Epithelial cell of proximal tubule (primary cell): ENCODE results near the gene HTRA3. TPM values are rescaled to one million over a fixed set of nuclear protein-coding genes. Genes with fewer than 3 reads are reported as not detected.

Source experiments
- DNase-seq: peaks from one replicate; pipeline ENCODE4 v3.0.0-alpha.2; 2011; ENCODE audit warnings: low read depth
- H3K4me3 ChIP-seq: 2 replicates; pipeline ENCODE4 v1.5.1; 2011; ENCODE audit warnings: low read depth, mild to moderate bottlenecking, low read length
- CTCF ChIP-seq: conservative IDR thresholded peaks from 2 replicates; pipeline ENCODE4 v1.5.1; 2012; ENCODE audit warnings: low read depth, mild to moderate bottlenecking, low read length
- total RNA-seq: library from RNA; depleted of rRNA; stranded (reverse); fragments of >200 nt; gene quantifications from 2 replicates; pipeline ENCODE4 v1.2.3, GENCODE V29; 2015

The HTRA3 gene
- total RNA-seq, 1 donor from 2014 or later = 1.2 TPM

DNA sequence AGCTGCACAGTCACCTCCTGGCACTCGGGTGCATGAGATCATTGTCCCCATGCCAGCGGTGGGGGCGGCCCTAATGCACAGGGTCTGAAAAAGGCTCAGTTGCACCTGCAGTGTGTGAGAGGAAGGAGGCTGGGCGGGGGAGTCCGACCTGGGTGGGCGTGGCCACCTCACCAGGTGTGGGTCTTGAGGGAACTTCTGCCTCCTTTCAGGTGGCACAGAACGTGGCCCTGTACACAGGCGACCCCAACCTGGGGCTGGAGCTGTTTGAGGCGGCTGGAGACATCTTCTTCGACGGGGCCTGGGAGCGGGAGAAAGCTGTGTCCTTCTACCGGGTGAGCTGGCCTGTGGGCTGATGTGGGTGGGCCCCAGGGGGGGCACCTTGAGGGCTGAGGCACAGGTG lies 34.3 kb upstream of the HTRA3 start:
- no peak for TF ChIP-seq CTCF
- H3K4me3 ChIP-seq = no peak overlapping the region
- no peak for DNase-seq

GRCh38 chr4:8235686-8236085 lies 33.9 kb upstream of the HTRA3 start:
- no peak for DNase-seq
- H3K4me3 ChIP-seq = no peak overlapping the region
- TF ChIP-seq CTCF = no peak

DNA sequence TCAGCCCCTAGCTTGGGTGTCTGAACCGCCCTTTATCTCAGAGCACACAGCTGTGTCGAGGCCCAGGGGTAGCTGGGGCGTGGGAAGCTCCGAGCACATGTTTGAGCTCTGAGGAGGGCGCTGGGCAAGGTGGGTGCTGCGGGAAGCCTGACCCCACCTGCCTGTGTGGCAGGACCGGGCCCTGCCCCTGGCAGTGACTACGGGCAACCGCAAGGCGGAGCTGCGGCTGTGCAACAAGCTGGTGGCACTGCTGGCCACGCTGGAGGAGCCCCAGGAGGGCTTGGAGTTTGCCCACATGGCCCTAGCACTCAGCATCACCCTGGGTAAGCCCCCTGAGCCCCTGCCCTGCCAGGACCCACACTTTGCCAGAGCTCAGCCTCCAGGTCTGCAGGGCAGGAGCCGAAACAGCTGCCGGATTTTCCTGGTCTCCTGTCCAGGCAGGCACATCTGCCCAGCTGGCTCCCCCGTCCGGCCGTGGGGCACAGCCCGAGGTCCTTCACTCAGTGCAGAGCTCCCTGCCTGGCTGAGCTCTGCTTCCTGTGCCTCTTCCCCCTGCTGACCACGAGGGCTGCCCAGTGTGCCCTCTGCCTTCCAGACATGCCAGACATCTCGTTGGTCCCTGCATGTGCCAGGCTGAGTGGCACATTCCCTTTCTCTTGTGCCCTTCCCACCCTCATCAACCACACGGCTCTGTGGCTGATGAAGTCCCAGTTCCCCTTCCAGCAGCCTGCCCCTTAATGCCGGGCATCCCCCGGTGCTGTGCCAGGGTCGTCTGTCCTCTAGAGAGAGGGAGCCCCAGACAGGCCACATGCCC lies 33.2 kb upstream of the HTRA3 start:
- H3K4me3 ChIP-seq = no peak overlapping the region
- no peak for TF ChIP-seq CTCF

DNA sequence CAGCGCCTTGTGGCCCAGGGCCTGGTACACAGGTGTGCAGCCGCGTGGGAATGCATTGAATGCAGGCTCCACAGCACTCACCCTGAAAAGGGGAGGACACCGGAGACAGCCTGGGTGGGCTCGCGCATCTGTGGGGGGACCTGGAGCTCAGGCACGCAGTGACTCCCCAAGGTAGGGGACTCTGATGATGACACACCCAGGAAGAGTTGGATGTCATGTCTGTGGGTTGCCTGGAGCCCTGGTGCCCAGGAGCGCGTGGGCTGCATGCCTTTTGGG lies 32.7 kb upstream of the HTRA3 start:
- no peak overlapping the region for H3K4me3 ChIP-seq
- no peak for DNase-seq
- no peak for TF ChIP-seq CTCF

More for the DNA sequence above, 33.2 kb upstream of the HTRA3 start:
- DNase-seq = no peak

GRCh38 chr4:8237256-8237989 lies 32.1 kb upstream of the HTRA3 start:
- no peak for TF ChIP-seq CTCF

DNA sequence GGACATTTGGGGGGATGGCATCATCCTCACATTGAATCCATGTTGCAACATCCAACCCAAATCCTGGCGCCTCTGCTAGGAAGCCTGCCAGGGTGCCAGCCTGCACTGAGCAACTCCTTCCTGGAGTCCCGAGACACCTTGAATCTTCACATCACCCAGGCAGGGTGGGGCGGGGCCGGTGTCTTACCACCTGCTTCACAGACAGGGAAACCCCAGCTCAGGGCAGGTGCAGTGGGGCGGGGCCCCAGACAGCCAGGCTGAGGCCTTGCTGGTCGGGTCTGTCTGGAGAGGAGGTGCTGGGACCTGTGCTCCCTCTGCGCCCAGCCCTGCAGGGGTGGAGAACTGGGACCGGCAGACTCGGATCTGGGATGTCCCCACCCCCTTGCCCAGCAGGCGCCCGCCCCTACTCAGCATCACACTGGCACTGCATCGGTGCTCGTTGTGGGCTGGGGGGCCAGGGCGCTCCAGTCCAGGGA lies 31.5 kb upstream of the HTRA3 start:
- TF ChIP-seq CTCF = no peak
- H3K4me3 ChIP-seq = no peak overlapping the region
- DNase-seq = no peak

More at GRCh38 chr4:8237256-8237989, 32.1 kb upstream of the HTRA3 start:
- DNase-seq = no peak
- H3K4me3 ChIP-seq = no peak overlapping the region
